ENCODE measurements around the gene RALGAPB. TPM values are rescaled to one million over a fixed set of nuclear protein-coding genes. Genes with fewer than 3 reads are reported as not detected.
"Not testable (repeated sequence)": the region's sequence is repeated elsewhere in the genome, so short reads cannot be mapped to it uniquely, and the experiment has no call there.

Gene RALGAPB
- total and polyA plus RNA-seq, 3 experiments from 2014 or later: 13.9 to 35.0 (median 33.8) TPM

GRCh38 chr20:38460040-38460623 lies 12.5 kb upstream of the RALGAPB start:
- H3K4me1 Mint-ChIP-seq: no peaks in the 10 kb centered on the region
- H3K36me3 Mint-ChIP-seq: no peaks in the 10 kb centered on the region
- no peaks in the 10 kb centered on the region for H3K4me1 ChIP-seq (ENCODE audit: insufficient read depth, low read length)
- DNase-seq: no peak
- no peaks in the 10 kb centered on the region for H3K9me3 ChIP-seq (ENCODE audit: low read length)
- H3K27ac ChIP-seq (ENCODE audit: low read depth, low read length): no peak overlapping the region
- ChIA-PET CTCF (no interaction called here), POLR2A (no interaction called here)
- no peak overlapping the region for H3K4me3 ChIP-seq (ENCODE audit: low read length)
- no peak overlapping the region for H3K27ac Mint-ChIP-seq
- no peaks in the 10 kb centered on the region for H3K9me3 Mint-ChIP-seq
- H3K36me3 ChIP-seq (ENCODE audit: insufficient read depth, low read length): no peaks in the 10 kb centered on the region
- no peaks in the 10 kb centered on the region for H3K27me3 ChIP-seq (ENCODE audit: insufficient read depth, low read length, poor library complexity, severe bottlenecking)
- H3K4me3 Mint-ChIP-seq: no peak overlapping the region
- no peaks in the 10 kb centered on the region for H3K27me3 Mint-ChIP-seq

GRCh38 chr20:38460631-38461030 lies 12.0 kb upstream of the RALGAPB start:
- H3K27ac ChIP-seq (ENCODE audit: low read depth, low read length); H3K27ac Mint-ChIP-seq; H3K4me3 ChIP-seq (ENCODE audit: low read length); H3K27me3 ChIP-seq (ENCODE audit: insufficient read depth, low read length, poor library complexity, severe bottlenecking); H3K4me1 Mint-ChIP-seq; H3K36me3 Mint-ChIP-seq; H3K4me3 Mint-ChIP-seq; H3K27me3 Mint-ChIP-seq; POLR2A ChIA-PET; H3K9me3 ChIP-seq (ENCODE audit: low read length); H3K9me3 Mint-ChIP-seq; H3K36me3 ChIP-seq (ENCODE audit: insufficient read depth, low read length); H3K4me1 ChIP-seq (ENCODE audit: insufficient read depth, low read length); DNase-seq; CTCF ChIA-PET: not testable (repeated sequence)

GRCh38 chr20:38461167-38461566 lies 11.5 kb upstream of the RALGAPB start:
- H3K4me3 ChIP-seq (ENCODE audit: low read length); H3K4me1 Mint-ChIP-seq; CTCF ChIA-PET; H3K4me1 ChIP-seq (ENCODE audit: insufficient read depth, low read length); DNase-seq; H3K36me3 Mint-ChIP-seq; H3K36me3 ChIP-seq (ENCODE audit: insufficient read depth, low read length); H3K4me3 Mint-ChIP-seq; H3K27me3 ChIP-seq (ENCODE audit: insufficient read depth, low read length, poor library complexity, severe bottlenecking); H3K9me3 Mint-ChIP-seq; H3K27ac ChIP-seq (ENCODE audit: low read depth, low read length); H3K27me3 Mint-ChIP-seq; H3K9me3 ChIP-seq (ENCODE audit: low read length); H3K27ac Mint-ChIP-seq; POLR2A ChIA-PET: not testable (repeated sequence)

- H3K4me1 ChIP-seq (ENCODE audit: insufficient read depth, low read length); H3K9me3 Mint-ChIP-seq; H3K9me3 ChIP-seq (ENCODE audit: low read length); POLR2A ChIA-PET; DNase-seq; H3K27me3 Mint-ChIP-seq; H3K36me3 Mint-ChIP-seq; H3K27ac ChIP-seq (ENCODE audit: low read depth, low read length); H3K27ac Mint-ChIP-seq; CTCF ChIA-PET; H3K27me3 ChIP-seq (ENCODE audit: insufficient read depth, low read length, poor library complexity, severe bottlenecking); H3K4me1 Mint-ChIP-seq; H3K4me3 ChIP-seq (ENCODE audit: low read length); H3K4me3 Mint-ChIP-seq; H3K36me3 ChIP-seq (ENCODE audit: insufficient read depth, low read length): not testable (repeated sequence)
Measured at GRCh38 chr20:38461569-38461968, 11.1 kb upstream of the RALGAPB start.

GRCh38 chr20:38466171-38466570 lies 6.5 kb upstream of the RALGAPB start:
- no peak for DNase-seq
- Histone ChIP-seq H3K27me3 (ENCODE audit: insufficient read depth, low read length, poor library complexity, severe bottlenecking) (no peaks in the 10 kb centered on the region), H3K27ac (ENCODE audit: low read depth, low read length) (no peak overlapping the region), H3K36me3 (ENCODE audit: insufficient read depth, low read length) (no peaks in the 10 kb centered on the region), H3K4me1 (ENCODE audit: insufficient read depth, low read length) (no peaks in the 10 kb centered on the region), H3K4me3 (ENCODE audit: low read length) (no peak overlapping the region), H3K9me3 (ENCODE audit: low read length) (no peaks in the 10 kb centered on the region)
- no peaks in the 10 kb centered on the region for H3K36me3 Mint-ChIP-seq
- peaks cover 0 to 4% of the 10 kb centered on the region in 2 donors for H3K27me3 Mint-ChIP-seq
- H3K9me3 Mint-ChIP-seq: no peaks in the 10 kb centered on the region
- no peak overlapping the region for H3K27ac Mint-ChIP-seq
- ChIA-PET POLR2A (no interaction called here), CTCF (no interaction called here)
- no peaks in the 10 kb centered on the region for H3K4me1 Mint-ChIP-seq
- no peak overlapping the region for H3K4me3 Mint-ChIP-seq

- Histone ChIP-seq H3K4me1 (ENCODE audit: insufficient read depth, low read length) (peaks cover 4% of the 10 kb centered on the region), H3K27me3 (ENCODE audit: insufficient read depth, low read length, poor library complexity, severe bottlenecking) (no peaks in the 10 kb centered on the region), H3K4me3 (ENCODE audit: low read length) (no peak overlapping the region), H3K9me3 (ENCODE audit: low read length) (no peaks in the 10 kb centered on the region), H3K27ac (ENCODE audit: low read depth, low read length) (no peak overlapping the region), H3K36me3 (ENCODE audit: insufficient read depth, low read length) (no peaks in the 10 kb centered on the region)
- no peak for DNase-seq
- peaks cover 0 to 4% of the 10 kb centered on the region in 2 donors for H3K27me3 Mint-ChIP-seq
- POLR2A ChIA-PET: interaction anchor here (1.0 kb wide), 1 partner anchor 21 kb away, joined by 3 read pairs; no protein-coding TSS in a partner anchor
- CTCF ChIA-PET: no interaction called here
- H3K27ac Mint-ChIP-seq: peak overlapping the region in 1 of 8 donors; percentile 54
- no peaks in the 10 kb centered on the region for H3K9me3 Mint-ChIP-seq
- peaks cover 3 to 4% (median 4%) of the 10 kb centered on the region in 3 donors for H3K4me1 Mint-ChIP-seq
- no peak overlapping the region for H3K4me3 Mint-ChIP-seq
- no peaks in the 10 kb centered on the region for H3K36me3 Mint-ChIP-seq
Measured at GRCh38 chr20:38466983-38467382, 5.7 kb upstream of the RALGAPB start.

GRCh38 chr20:38471245-38471644 lies 1.4 kb upstream of the RALGAPB start:
- POLR2A ChIA-PET: no interaction called here
- Histone ChIP-seq H3K4me1 (ENCODE audit: insufficient read depth, low read length) (peaks cover 29% of the 10 kb centered on the region), H3K4me3 (ENCODE audit: low read length) (no peak overlapping the region), H3K27ac (ENCODE audit: low read depth, low read length) (no peak overlapping the region), H3K36me3 (ENCODE audit: insufficient read depth, low read length) (no peaks in the 10 kb centered on the region), H3K9me3 (ENCODE audit: low read length) (no peaks in the 10 kb centered on the region), H3K27me3 (ENCODE audit: insufficient read depth, low read length, poor library complexity, severe bottlenecking) (no peaks in the 10 kb centered on the region)
- CTCF ChIA-PET: interaction anchor here (4.2 kb wide), 1 partner anchor 25 kb away, joined by 26 read pairs; no protein-coding TSS in a partner anchor
- Mint-ChIP-seq H3K4me3 (peak overlapping the region in 4 of 7 donors; percentile 38 to 60 (median 42)), H3K36me3 (peaks cover 0 to 22% (median 0%) of the 10 kb centered on the region in 3 donors), H3K9me3 (no peaks in the 10 kb centered on the region), H3K27ac (peak overlapping the region in 7 of 8 donors; percentile 14 to 96 (median 89)), H3K4me1 (peaks cover 30 to 43% (median 42%) of the 10 kb centered on the region in 3 donors), H3K27me3 (peaks cover 0 to 4% of the 10 kb centered on the region in 2 donors)
- DNase-seq: no peak

- H3K27me3 Mint-ChIP-seq: peaks cover 0 to 4% of the 10 kb centered on the region in 2 donors
- no peaks in the 10 kb centered on the region for H3K9me3 ChIP-seq (ENCODE audit: low read length)
- peaks cover 29% of the 10 kb centered on the region for H3K4me1 ChIP-seq (ENCODE audit: insufficient read depth, low read length)
- DNase-seq: no peak
- H3K4me3 ChIP-seq (ENCODE audit: low read length): peak overlapping the region; percentile 75
- H3K36me3 Mint-ChIP-seq: peaks cover 0 to 24% (median 0%) of the 10 kb centered on the region in 3 donors
- no peaks in the 10 kb centered on the region for H3K9me3 Mint-ChIP-seq
- POLR2A ChIA-PET: interaction anchor here (0.6 to 3.0 kb wide), 4 partner anchors 26 to 1429 kb away, joined by 3 to 31 read pairs (median 10); partner anchors contain the start of genes DHX35 and SNHG17
- H3K36me3 ChIP-seq (ENCODE audit: insufficient read depth, low read length): no peaks in the 10 kb centered on the region
- peak overlapping the region; percentile 89 to 95 (median 93) for H3K4me3 Mint-ChIP-seq
- peaks cover 37 to 51% (median 50%) of the 10 kb centered on the region in 3 donors for H3K4me1 Mint-ChIP-seq
- CTCF ChIA-PET: interaction anchor here (1.1 to 4.2 kb wide), 6 partner anchors 11 to 41 kb away, joined by 3 to 26 read pairs (median 7); partner anchors contain the start of gene SNHG17
- H3K27me3 ChIP-seq (ENCODE audit: insufficient read depth, low read length, poor library complexity, severe bottlenecking): no peaks in the 10 kb centered on the region
- peak overlapping the region; percentile 86 for H3K27ac ChIP-seq (ENCODE audit: low read depth, low read length)
- H3K27ac Mint-ChIP-seq: peak overlapping the region; percentile 87 to 96 (median 94)
Measured at GRCh38 chr20:38471987-38472512, 593 bp upstream of the RALGAPB start.
